ENCODE data around the gene PDE4D.
A peak's percentile ranks its signal among the peaks of the same experiment; 100 is the strongest.

The PDE4D gene

DNA sequence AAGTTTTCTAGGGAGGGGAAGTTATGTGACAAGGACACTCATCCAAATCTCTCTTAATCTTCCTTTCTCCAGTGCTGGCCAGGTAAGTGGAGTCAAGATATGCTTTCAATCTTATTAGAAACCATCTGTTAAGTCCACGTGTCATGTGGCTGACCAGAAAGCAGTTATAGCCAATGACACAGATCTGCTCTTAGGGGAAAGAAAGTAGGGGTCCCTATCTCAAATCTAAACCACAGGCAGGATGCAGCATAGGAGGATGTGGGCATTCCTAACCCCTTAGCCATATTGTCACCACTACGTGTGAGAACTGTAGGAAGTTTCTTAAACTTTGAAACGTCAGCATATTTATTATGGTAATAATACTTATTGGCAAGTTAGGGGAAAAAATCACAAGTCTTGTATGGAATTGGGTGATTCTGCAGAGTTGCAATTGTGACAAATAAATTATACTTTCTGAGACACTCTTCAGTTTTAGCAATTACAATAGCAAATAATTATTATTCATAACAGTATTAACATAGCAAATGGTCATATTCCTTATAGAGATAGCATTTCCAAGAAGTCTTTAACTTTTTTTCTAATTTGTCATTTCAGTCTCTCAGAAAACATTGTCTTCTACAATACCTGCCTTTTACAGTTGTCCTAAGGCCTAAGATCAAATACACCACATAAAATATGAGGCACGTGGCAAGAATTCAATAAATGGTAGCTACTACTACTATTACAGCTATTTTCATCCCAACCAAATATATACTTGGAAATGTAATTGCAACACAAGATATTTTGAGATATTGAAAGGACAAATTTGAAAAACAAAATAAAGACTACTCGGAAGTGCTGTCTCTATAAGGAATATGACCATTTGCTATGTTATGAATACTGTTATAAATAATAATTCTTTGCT, 236.9 kb downstream of the PDE4D start:
- Histone ChIP-seq H3K9ac (ENCODE audit: low read length) (no peak overlapping the region), H4K20me1 (ENCODE audit: insufficient read depth, low read length) (no peaks in the 10 kb centered on the region), H3K4me1 (ENCODE audit: low read length) (peaks cover 34% of the 10 kb centered on the region), H3K9me2 (replicated peaks; ENCODE audit: insufficient read depth, low read length) (no peaks in the 10 kb centered on the region), H3K4me3 (ENCODE audit: low read length) (no peak overlapping the region), H2AFZ (ENCODE audit: low read length) (no peak overlapping the region), H3K79me2 (ENCODE audit: low read length) (no peaks in the 10 kb centered on the region), H3K4me2 (ENCODE audit: low read depth, low read length) (no peak overlapping the region), H3K36me3 (replicated peaks; ENCODE audit: insufficient read depth, low read length) (no peaks in the 10 kb centered on the region), H3K9me3 (replicated peaks; ENCODE audit: insufficient read depth, low read length) (no peaks in the 10 kb centered on the region), H3K27ac (ENCODE audit: low read length) (no peak overlapping the region), H3F3A (ENCODE audit: insufficient read depth, low read length) (peaks cover 12% of the 10 kb centered on the region), H3K27me3 (replicated peaks; ENCODE audit: insufficient read depth, low read length) (no peaks in the 10 kb centered on the region)
- no peak for DNase-seq
- TF ChIP-seq, protein P1, sequence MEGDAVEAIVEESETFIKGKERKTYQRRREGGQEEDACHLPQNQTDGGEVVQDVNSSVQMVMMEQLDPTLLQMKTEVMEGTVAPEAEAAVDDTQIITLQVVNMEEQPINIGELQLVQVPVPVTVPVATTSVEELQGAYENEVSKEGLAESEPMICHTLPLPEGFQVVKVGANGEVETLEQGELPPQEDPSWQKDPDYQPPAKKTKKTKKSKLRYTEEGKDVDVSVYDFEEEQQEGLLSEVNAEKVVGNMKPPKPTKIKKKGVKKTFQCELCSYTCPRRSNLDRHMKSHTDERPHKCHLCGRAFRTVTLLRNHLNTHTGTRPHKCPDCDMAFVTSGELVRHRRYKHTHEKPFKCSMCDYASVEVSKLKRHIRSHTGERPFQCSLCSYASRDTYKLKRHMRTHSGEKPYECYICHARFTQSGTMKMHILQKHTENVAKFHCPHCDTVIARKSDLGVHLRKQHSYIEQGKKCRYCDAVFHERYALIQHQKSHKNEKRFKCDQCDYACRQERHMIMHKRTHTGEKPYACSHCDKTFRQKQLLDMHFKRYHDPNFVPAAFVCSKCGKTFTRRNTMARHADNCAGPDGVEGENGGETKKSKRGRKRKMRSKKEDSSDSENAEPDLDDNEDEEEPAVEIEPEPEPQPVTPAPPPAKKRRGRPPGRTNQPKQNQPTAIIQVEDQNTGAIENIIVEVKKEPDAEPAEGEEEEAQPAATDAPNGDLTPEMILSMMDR (IDR thresholded peaks at IDR 0.05; ENCODE audit: low read length): no peak
- TF ChIP-seq EZH2phosphoT487 (IDR thresholded peaks at IDR 0.05; ENCODE audit: low read length): no peak
- no peak for TF ChIP-seq EZH2 (optimal IDR thresholded peaks at IDR 0.05; ENCODE audit: low read depth, low read length)

DNA sequence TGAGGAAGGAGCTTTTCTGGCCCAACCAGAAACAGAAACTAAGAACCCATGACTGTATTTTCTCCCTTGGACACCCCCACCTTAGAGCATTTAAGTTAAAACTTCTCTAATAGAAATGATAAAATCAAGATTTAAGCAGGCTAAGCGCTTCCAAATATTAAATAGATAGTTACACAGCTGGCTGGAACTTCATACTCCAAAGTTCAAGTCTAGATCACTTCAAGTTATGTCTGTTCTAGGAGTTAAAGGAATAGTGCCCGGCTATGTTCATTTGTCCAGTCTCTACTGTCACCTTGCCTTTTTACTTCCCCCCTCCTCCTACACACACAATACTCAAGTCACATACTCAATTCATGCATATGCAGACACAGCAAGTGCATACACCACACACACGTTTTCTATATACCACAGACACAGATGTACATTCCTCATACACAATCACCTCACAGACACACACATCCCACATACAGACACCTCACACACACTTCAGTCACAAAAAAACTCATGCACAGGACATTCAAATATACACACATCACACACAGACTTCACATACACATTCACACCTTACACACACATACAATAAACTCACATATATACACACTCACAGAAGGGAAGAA, 237.7 kb downstream of the PDE4D start:
- peaks cover 28% of the 10 kb centered on the region for H3K4me1 ChIP-seq (ENCODE audit: low read length)
- TF ChIP-seq EZH2phosphoT487 (IDR thresholded peaks at IDR 0.05; ENCODE audit: low read length) (no peak), EZH2 (optimal IDR thresholded peaks at IDR 0.05; ENCODE audit: low read depth, low read length) (no peak)
- TF ChIP-seq, protein P1 (IDR thresholded peaks at IDR 0.05; ENCODE audit: low read length): no peak

DNA sequence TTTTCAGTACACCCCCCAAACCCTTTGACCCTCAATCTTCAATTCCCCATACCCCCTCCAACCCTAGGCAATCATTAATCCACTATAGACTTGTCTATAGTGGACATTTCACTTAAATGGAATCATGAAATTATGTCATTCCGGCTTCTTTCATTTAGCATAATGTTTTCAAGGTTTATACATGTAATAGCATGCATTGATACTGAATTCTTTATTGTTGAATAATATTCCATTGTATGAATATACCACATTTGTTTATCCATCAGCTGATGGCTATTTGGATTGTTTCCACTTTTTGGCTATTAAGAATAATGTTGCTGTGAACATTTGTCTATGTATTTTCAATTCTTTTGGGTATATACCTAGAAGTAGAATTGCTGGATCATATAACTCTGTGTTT, 238.8 kb downstream of the PDE4D start:
- Histone ChIP-seq H2AFZ (ENCODE audit: low read length) (no peak overlapping the region), H4K20me1 (ENCODE audit: insufficient read depth, low read length) (no peaks in the 10 kb centered on the region), H3K27me3 (replicated peaks; ENCODE audit: insufficient read depth, low read length) (no peaks in the 10 kb centered on the region), H3K4me2 (ENCODE audit: low read depth, low read length) (no peak overlapping the region), H3F3A (ENCODE audit: insufficient read depth, low read length) (no peaks in the 10 kb centered on the region), H3K9ac (ENCODE audit: low read length) (no peak overlapping the region), H3K4me3 (ENCODE audit: low read length) (no peak overlapping the region), H3K9me2 (replicated peaks; ENCODE audit: insufficient read depth, low read length) (no peaks in the 10 kb centered on the region), H3K36me3 (replicated peaks; ENCODE audit: insufficient read depth, low read length) (no peaks in the 10 kb centered on the region), H3K4me1 (ENCODE audit: low read length) (peaks cover 18% of the 10 kb centered on the region), H3K27ac (ENCODE audit: low read length) (no peak overlapping the region), H3K9me3 (replicated peaks; ENCODE audit: insufficient read depth, low read length) (no peaks in the 10 kb centered on the region), H3K79me2 (ENCODE audit: low read length) (no peaks in the 10 kb centered on the region)
- no peak for DNase-seq
- TF ChIP-seq EZH2 (optimal IDR thresholded peaks at IDR 0.05; ENCODE audit: low read depth, low read length): no peak
- TF ChIP-seq EZH2phosphoT487 (IDR thresholded peaks at IDR 0.05; ENCODE audit: low read length): no peak
- TF ChIP-seq, protein P1 (IDR thresholded peaks at IDR 0.05; ENCODE audit: low read length): no peak

More for the DNA sequence above, 237.7 kb downstream of the PDE4D start:
- Histone ChIP-seq H3K27ac (ENCODE audit: low read length) (no peak overlapping the region), H3K27me3 (replicated peaks; ENCODE audit: insufficient read depth, low read length) (no peaks in the 10 kb centered on the region), H3K9me2 (replicated peaks; ENCODE audit: insufficient read depth, low read length) (no peaks in the 10 kb centered on the region), H3K79me2 (ENCODE audit: low read length) (no peaks in the 10 kb centered on the region), H3K4me3 (ENCODE audit: low read length) (no peak overlapping the region), H2AFZ (ENCODE audit: low read length) (peak overlapping the region; percentile 29), H3K9ac (ENCODE audit: low read length) (no peak overlapping the region), H4K20me1 (ENCODE audit: insufficient read depth, low read length) (no peaks in the 10 kb centered on the region), H3K4me2 (ENCODE audit: low read depth, low read length) (no peak overlapping the region; the same call in 1 of the 2 replicates), H3F3A (ENCODE audit: insufficient read depth, low read length) (0 out of 2 replicates have a peak, but pooled peaks cover 5% of the 10 kb centered on the region), H3K9me3 (replicated peaks; ENCODE audit: insufficient read depth, low read length) (no peaks in the 10 kb centered on the region), H3K36me3 (replicated peaks; ENCODE audit: insufficient read depth, low read length) (no peaks in the 10 kb centered on the region)
- DNase-seq: no peak

Measured in MM.1S (cell line).